HepG2 (cell line): ENCODE data around the gene ST14. TPM values are rescaled to one million over a fixed set of nuclear protein-coding genes. Genes with fewer than 3 reads are reported as not detected.

Source experiments
- CREM ChIP-seq, 2 experiments: sonication (generic) in 1 of 2; formaldehyde crosslinking in 1 of 2; IDR thresholded peaks; 2 replicates each; pipeline versions ENCODE4 v1.4.0 to v1.6.1; 2016 to 2020; ENCODE audit warnings: antibody characterized with exemption in 1 of 2, mild to moderate bottlenecking in 1 of 2, missing genetic modification reagents in 1 of 2
- DPF2 ChIP-seq: sonication (generic); formaldehyde crosslinking; IDR thresholded peaks from 2 replicates; pipeline ENCODE4 v1.4.0; 2020; ENCODE audit warnings: mild to moderate bottlenecking, low read depth, missing genetic modification reagents, borderline replicate concordance
- GATAD2A ChIP-seq: IDR thresholded peaks from 2 replicates; pipeline ENCODE4 v1.6.1; 2016
- HNF4A ChIP-seq: sonication (generic); formaldehyde crosslinking; IDR thresholded peaks from 2 replicates; pipeline ENCODE4 v1.4.0; 2020; ENCODE audit warnings: missing genetic modification reagents
- HNRNPL ChIP-seq: fragments of 200-400 bp; formaldehyde crosslinking; IDR thresholded peaks from 2 replicates; pipeline ENCODE4 v1.6.1; 2017; ENCODE audit warnings: mild to moderate bottlenecking, low read depth, low read length
- HOXA3 ChIP-seq: sonication (generic); formaldehyde crosslinking; IDR thresholded peaks from 2 replicates; pipeline ENCODE4 v1.5.0; 2020; ENCODE audit warnings: missing genetic modification reagents
- KAT7 ChIP-seq: IDR thresholded peaks from 2 replicates; pipeline ENCODE4 v1.6.1; 2018; ENCODE audit warnings: borderline replicate concordance, missing compliant biosample characterization
- MAFF ChIP-seq: IDR thresholded peaks from 2 replicates; pipeline ENCODE4 v1.6.1; 2011; ENCODE audit warnings: low read depth, low read length, improper control_type of control experiment
- MTA1 ChIP-seq: sonication (generic); formaldehyde crosslinking; IDR thresholded peaks from 2 replicates; pipeline ENCODE4 v1.4.0; 2020; ENCODE audit warnings: missing genetic modification reagents, mild to moderate bottlenecking, borderline replicate concordance
- MTERF4 ChIP-seq: sonication (generic); formaldehyde crosslinking; IDR thresholded peaks from 2 replicates; pipeline ENCODE4 v1.8.0; 2023; ENCODE audit warnings: mild to moderate bottlenecking, missing genetic modification reagents
- NFATC3 ChIP-seq: sonication (generic); formaldehyde crosslinking; IDR thresholded peaks from 2 replicates; pipeline ENCODE4 v1.5.1; 2020; ENCODE audit warnings: mild to moderate bottlenecking, missing genetic modification reagents
- NR2C2 ChIP-seq: sonication (generic); formaldehyde crosslinking; IDR thresholded peaks from 2 replicates; pipeline ENCODE4 v1.4.0; 2020; ENCODE audit warnings: missing genetic modification reagents, mild to moderate bottlenecking, moderate library complexity, borderline replicate concordance
- PITX1 ChIP-seq: sonication (generic); formaldehyde crosslinking; IDR thresholded peaks from 2 replicates; pipeline ENCODE4 v1.5.1; 2020; ENCODE audit warnings: mild to moderate bottlenecking, missing genetic modification reagents
- RARA ChIP-seq: IDR thresholded peaks from 2 replicates; pipeline ENCODE4 v1.6.1; 2016; ENCODE audit warnings: missing genetic modification reagents, missing compliant biosample characterization
- RFX1 ChIP-seq: fragments of 450-650 bp; IDR thresholded peaks from 2 replicates; pipeline ENCODE4 v1.6.1; 2017
- SOX13 ChIP-seq, 3 experiments: fragments of 450-650 bp in 1 of 3; sonication (generic) in 1 of 3; formaldehyde crosslinking in 1 of 3; IDR thresholded peaks in 2 of 3; conservative IDR thresholded peaks in 1 of 3; 2 replicates each; pipeline versions ENCODE4 v1.5.0 to v1.6.1; 2016 to 2020; ENCODE audit warnings: antibody characterized with exemption in 1 of 3, mild to moderate bottlenecking in 1 of 3, missing compliant biosample characterization in 1 of 3, missing genetic modification reagents in 1 of 3, moderate library complexity in 1 of 3
- SOX5 ChIP-seq: IDR thresholded peaks from 2 replicates; pipeline ENCODE4 v1.6.1; 2016; ENCODE audit warnings: borderline replicate concordance
- SRY ChIP-seq: sonication (generic); formaldehyde crosslinking; IDR thresholded peaks from 2 replicates; pipeline ENCODE4 v1.8.0; 2022; ENCODE audit warnings: mild to moderate bottlenecking, missing genetic modification reagents
- TEAD3 ChIP-seq: optimal IDR thresholded peaks from 2 replicates; pipeline ENCODE3; 2016; ENCODE audit warnings: borderline replicate concordance
- ZNF264 ChIP-seq: sonication (generic); formaldehyde crosslinking; IDR thresholded peaks from 2 replicates; pipeline ENCODE4 v1.4.0; 2020; ENCODE audit warnings: missing genetic modification reagents
- polyA plus RNA-seq, 8 experiments: library from polyadenylated mRNA; depleted of rRNA in 3 of 8; stranded (reverse) in 7 of 8; unstranded in 1 of 8; fragments of >200 nt; fragmentation: Illumina TruSeq in 4 of 8; extraction: Trizol in 4 of 8; gene quantifications; 2 replicates each; pipeline versions ENCODE4 v1.2.1 to v1.2.3, GENCODE V29; 2011 to 2016; ENCODE audit warnings: low read depth in 4 of 8, missing spikeins in 1 of 8, mixed read lengths in 1 of 8; ENCODE audit not compliant: insufficient read depth in 1 of 8
- total RNA-seq, 5 experiments: library from RNA; depleted of rRNA; stranded (reverse); fragments of >200 nt; fragmentation: Illumina TruSeq; extraction: Trizol; gene quantifications; 2 replicates each; pipeline ENCODE4 v1.2.3, GENCODE V29; 2016; ENCODE audit warnings: low read depth in 1 of 5
- TF ChIP-seq, protein P1 (sequence below): sonication (generic); formaldehyde crosslinking; IDR thresholded peaks from 2 replicates; pipeline ENCODE4 v1.5.1; 2020; ENCODE audit warnings: mild to moderate bottlenecking, missing genetic modification reagents
- TF ChIP-seq, protein P2 (sequence below): sonication (generic); formaldehyde crosslinking; IDR thresholded peaks from 2 replicates; pipeline ENCODE4 v1.5.1; 2020; ENCODE audit warnings: mild to moderate bottlenecking, missing genetic modification reagents, borderline replicate concordance
- TF ChIP-seq, protein P3 (sequence below): sonication (generic); formaldehyde crosslinking; IDR thresholded peaks from 2 replicates; pipeline ENCODE4 v1.4.0; 2020; ENCODE audit warnings: missing genetic modification reagents, mild to moderate bottlenecking, borderline replicate concordance

The ST14 gene
- total and polyA plus RNA-seq, 2 of the 13 experiments (the other 11 are each of a cell fraction or from before 2014, with no cell fraction given) = 0.88 to 1.4 TPM

GRCh38 chr11:130192845-130193267, 33.3 kb downstream of the ST14 start (continued):
- TF ChIP-seq, protein P1, sequence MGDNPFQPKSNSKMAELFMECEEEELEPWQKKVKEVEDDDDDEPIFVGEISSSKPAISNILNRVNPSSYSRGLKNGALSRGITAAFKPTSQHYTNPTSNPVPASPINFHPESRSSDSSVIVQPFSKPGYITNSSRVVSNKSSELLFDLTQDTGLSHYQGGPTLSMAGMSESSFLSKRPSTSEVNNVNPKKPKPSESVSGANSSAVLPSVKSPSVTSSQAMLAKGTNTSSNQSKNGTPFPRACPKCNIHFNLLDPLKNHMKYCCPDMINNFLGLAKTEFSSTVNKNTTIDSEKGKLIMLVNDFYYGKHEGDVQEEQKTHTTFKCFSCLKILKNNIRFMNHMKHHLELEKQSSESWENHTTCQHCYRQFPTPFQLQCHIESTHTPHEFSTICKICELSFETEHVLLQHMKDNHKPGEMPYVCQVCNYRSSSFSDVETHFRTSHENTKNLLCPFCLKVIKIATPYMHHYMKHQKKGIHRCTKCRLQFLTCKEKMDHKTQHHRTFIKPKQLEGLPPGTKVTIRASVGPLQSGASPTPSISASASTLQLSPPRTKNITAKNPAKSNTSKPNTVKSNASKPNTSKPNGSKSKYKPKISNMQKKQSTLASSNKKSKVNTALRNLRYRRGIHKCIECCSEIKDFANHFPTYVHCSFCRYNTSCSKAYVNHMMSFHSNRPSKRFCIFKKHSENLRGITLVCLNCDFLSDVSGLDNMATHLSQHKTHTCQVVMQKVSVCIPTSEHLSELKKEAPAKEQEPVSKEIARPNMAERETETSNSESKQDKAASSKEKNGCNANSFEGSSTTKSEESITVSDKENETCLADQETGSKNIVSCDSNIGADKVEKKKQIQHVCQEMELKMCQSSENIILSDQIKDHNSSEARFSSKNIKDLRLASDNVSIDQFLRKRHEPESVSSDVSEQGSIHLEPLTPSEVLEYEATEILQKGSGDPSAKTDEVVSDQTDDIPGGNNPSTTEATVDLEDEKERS = no peak
- TF ChIP-seq GATAD2A (peak; percentile 79), HOXA3 (CRISPR knock-in tag) (peak; percentile 32; the same call in 1 of the 2 replicates), HNF4A (CRISPR knock-in tag) (peak; percentile 68), SRY (CRISPR knock-in tag) (peak; percentile 36; the same call in 1 of the 2 replicates), SOX5 (0 out of 2 replicates have a peak, but pooled peaks have one; percentile 17), MTA1 (CRISPR knock-in tag) (0 out of 2 replicates have a peak, but pooled peaks have one; percentile 69), MAFF (no peak), TEAD3 (peak; percentile 37), HNRNPL (no peak), CREM (IDR thresholded peaks at IDR 0.05) (0 out of 2 replicates have a peak, but pooled peaks have one; percentile 13), CREM (CRISPR knock-in tag; IDR thresholded peaks at IDR 0.05) (no peak), PITX1 (CRISPR knock-in tag) (peak; percentile 33; the same call in 1 of the 2 replicates), NFATC3 (no peak), RFX1 (no peak), ZNF264 (CRISPR knock-in tag) (0 out of 2 replicates have a peak, but pooled peaks have one; percentile 20), KAT7 (CRISPR knock-in tag) (0 out of 2 replicates have a peak, but pooled peaks have one; percentile 50), NR2C2 (CRISPR knock-in tag) (peak; percentile 61), SOX13 (IDR thresholded peaks at IDR 0.05) (no peak), SOX13 (CRISPR knock-in tag; conservative IDR thresholded peaks at IDR 0.05 in 1 of 2, IDR thresholded peaks at IDR 0.05 in 1 of 2) (0 out of 4 replicates have a peak, but pooled peaks of 1 of the 2 experiments have one; percentile 17), MTERF4 (no peak), DPF2 (peak; percentile 57), RARA (CRISPR knock-in tag) (peak; percentile 76)
- TF ChIP-seq, protein P2, sequence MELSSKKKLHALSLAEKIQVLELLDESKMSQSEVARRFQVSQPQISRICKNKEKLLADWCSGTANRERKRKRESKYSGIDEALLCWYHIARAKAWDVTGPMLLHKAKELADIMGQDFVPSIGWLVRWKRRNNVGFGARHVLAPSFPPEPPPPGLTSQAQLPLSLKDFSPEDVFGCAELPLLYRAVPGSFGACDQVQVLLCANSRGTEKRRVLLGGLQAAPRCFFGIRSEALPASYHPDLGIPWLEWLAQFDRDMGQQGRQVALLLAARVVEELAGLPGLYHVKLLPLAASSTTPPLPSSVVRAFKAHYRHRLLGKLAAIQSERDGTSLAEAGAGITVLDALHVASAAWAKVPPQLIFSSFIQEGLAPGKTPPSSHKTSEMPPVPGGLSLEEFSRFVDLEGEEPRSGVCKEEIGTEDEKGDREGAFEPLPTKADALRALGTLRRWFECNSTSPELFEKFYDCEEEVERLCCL (CRISPR knock-in tag) = no peak
- TF ChIP-seq, protein P3, sequence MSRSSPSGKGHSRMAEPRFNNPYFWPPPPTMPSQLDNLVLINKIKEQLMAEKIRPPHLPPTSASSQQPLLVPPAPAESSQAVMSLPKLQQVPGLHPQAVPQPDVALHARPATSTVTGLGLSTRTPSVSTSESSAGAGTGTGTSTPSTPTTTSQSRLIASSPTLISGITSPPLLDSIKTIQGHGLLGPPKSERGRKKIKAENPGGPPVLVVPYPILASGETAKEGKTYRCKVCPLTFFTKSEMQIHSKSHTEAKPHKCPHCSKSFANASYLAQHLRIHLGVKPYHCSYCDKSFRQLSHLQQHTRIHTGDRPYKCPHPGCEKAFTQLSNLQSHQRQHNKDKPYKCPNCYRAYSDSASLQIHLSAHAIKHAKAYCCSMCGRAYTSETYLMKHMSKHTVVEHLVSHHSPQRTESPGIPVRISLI (CRISPR knock-in tag) = peak; percentile 94
